ENCODE results near the gene MCF2L2.

The MCF2L2 gene

GRCh38 chr3:183134844-183135243 lies 293.6 kb downstream of the MCF2L2 start:
- TF ChIP-seq POLR2A (IDR thresholded peaks at IDR 0.05; ENCODE audit: extremely low read depth, insufficient read length) (no peak), MAX (IDR thresholded peaks at IDR 0.05; ENCODE audit: low read depth, low read length) (no peak), MYC (IDR thresholded peaks at IDR 0.05; ENCODE audit: low read depth, low read length) (no peak)
- TF ChIP-seq, protein P1, sequence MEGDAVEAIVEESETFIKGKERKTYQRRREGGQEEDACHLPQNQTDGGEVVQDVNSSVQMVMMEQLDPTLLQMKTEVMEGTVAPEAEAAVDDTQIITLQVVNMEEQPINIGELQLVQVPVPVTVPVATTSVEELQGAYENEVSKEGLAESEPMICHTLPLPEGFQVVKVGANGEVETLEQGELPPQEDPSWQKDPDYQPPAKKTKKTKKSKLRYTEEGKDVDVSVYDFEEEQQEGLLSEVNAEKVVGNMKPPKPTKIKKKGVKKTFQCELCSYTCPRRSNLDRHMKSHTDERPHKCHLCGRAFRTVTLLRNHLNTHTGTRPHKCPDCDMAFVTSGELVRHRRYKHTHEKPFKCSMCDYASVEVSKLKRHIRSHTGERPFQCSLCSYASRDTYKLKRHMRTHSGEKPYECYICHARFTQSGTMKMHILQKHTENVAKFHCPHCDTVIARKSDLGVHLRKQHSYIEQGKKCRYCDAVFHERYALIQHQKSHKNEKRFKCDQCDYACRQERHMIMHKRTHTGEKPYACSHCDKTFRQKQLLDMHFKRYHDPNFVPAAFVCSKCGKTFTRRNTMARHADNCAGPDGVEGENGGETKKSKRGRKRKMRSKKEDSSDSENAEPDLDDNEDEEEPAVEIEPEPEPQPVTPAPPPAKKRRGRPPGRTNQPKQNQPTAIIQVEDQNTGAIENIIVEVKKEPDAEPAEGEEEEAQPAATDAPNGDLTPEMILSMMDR (IDR thresholded peaks at IDR 0.05; ENCODE audit: low read depth, low read length) = no peak
- no peak for DNase-seq (ENCODE audit: low read depth)
- no peak overlapping the region for H3K4me3 ChIP-seq (ENCODE audit: low read depth, low read length)

GRCh38 chr3:183132409-183132808 lies 296.0 kb downstream of the MCF2L2 start:
- no peak for DNase-seq (ENCODE audit: low read depth)
- TF ChIP-seq MYC (IDR thresholded peaks at IDR 0.05; ENCODE audit: low read depth, low read length) = no peak
- TF ChIP-seq MAX (IDR thresholded peaks at IDR 0.05; ENCODE audit: low read depth, low read length) = no peak
- TF ChIP-seq, protein P1 (IDR thresholded peaks at IDR 0.05; ENCODE audit: low read depth, low read length) = no peak
- TF ChIP-seq POLR2A (IDR thresholded peaks at IDR 0.05; ENCODE audit: extremely low read depth, insufficient read length) = no peak
- H3K4me3 ChIP-seq (ENCODE audit: low read depth, low read length) = no peak overlapping the region

DNA sequence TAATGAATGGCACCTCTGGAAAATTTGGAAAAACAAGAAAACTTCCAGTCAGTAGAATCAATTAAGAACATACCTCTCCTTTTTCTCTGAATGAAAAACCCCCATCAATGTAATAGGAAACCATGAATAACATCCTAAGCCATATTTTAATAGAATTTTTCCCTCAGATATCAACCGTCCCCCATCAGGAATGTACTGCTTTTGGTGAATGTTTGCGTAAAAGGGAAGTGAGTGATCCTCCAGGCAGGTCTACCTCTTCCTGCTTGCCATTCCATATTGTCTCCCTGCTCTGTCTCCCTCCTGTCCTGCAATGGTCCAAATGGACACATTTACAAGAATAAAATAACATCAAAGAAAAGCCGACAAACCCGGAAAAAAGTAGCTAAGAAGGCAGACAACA lies 296.7 kb downstream of the MCF2L2 start:
- H3K4me3 ChIP-seq (ENCODE audit: low read depth, low read length) = no peak overlapping the region
- DNase-seq (ENCODE audit: low read depth) = no peak
- TF ChIP-seq, protein P1 (IDR thresholded peaks at IDR 0.05; ENCODE audit: low read depth, low read length) = no peak
- no peak for TF ChIP-seq POLR2A (IDR thresholded peaks at IDR 0.05; ENCODE audit: extremely low read depth, insufficient read length)
- no peak for TF ChIP-seq MYC (IDR thresholded peaks at IDR 0.05; ENCODE audit: low read depth, low read length)
- no peak for TF ChIP-seq MAX (IDR thresholded peaks at IDR 0.05; ENCODE audit: low read depth, low read length)

DNA sequence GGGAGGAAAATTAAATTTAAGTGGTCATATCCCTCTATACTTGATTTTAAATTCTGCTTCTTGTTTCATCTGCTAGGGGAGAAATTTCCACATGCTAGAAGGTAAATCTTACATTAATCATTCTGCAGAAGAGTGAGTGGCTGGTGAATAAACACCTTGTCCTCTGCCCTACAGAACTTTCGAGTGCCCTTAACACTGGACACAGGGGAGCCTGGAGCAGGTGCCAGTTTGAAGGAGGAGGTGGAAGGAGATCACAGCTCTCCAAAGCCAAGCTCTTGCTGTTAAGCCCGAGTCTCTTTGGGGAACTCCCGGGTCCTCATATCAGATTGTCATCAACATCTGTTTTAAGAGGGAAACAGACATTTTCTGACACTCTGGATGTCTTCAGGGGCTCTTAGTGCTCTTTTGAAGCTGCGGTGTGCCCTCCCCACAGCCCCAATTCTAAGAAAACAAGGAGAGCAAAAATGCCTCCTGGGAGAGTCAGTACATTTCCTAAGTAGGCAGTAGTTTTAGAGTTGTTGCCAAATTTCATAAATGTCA lies 297.2 kb downstream of the MCF2L2 start:
- H3K4me3 ChIP-seq (ENCODE audit: low read depth, low read length) = no peak overlapping the region
- TF ChIP-seq MYC (IDR thresholded peaks at IDR 0.05; ENCODE audit: low read depth, low read length) (no peak), POLR2A (IDR thresholded peaks at IDR 0.05; ENCODE audit: extremely low read depth, insufficient read length) (no peak), MAX (IDR thresholded peaks at IDR 0.05; ENCODE audit: low read depth, low read length) (no peak)
- TF ChIP-seq, protein P1 (IDR thresholded peaks at IDR 0.05; ENCODE audit: low read depth, low read length) = no peak
- DNase-seq (ENCODE audit: low read depth) = no peak

DNA sequence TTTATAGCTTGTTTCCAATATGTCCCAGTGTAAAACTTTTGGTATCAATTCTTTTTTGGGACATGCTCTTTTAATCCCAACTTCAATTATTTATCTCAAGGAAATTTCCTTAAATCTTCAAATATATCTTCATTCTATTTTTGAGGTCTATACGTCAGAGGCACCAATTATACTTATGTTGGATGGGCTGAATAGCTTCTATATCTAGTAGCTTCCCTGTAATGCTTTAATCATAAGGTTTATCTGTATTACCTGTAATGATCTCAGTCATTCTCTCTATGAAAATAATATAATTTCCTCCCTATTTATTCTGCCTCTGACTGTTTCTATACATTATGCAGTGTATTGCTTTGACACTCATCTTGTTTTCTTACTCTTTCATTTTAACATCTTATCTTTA lies 299.2 kb downstream of the MCF2L2 start:
- no peak overlapping the region for H3K4me3 ChIP-seq (ENCODE audit: low read depth, low read length)
- no peak for DNase-seq (ENCODE audit: low read depth)
- TF ChIP-seq, protein P1 (IDR thresholded peaks at IDR 0.05; ENCODE audit: low read depth, low read length) = no peak
- no peak for TF ChIP-seq POLR2A (IDR thresholded peaks at IDR 0.05; ENCODE audit: extremely low read depth, insufficient read length)
- TF ChIP-seq MYC (IDR thresholded peaks at IDR 0.05; ENCODE audit: low read depth, low read length) = no peak
- TF ChIP-seq MAX (IDR thresholded peaks at IDR 0.05; ENCODE audit: low read depth, low read length) = no peak

Data from NB4 (cell line).